ENCODE data around the gene GLRA2.
"Not testable (repeated sequence)": the region's sequence is repeated elsewhere in the genome, so short reads cannot be mapped to it uniquely, and the experiment has no call there.

GLRA2 gene

GRCh38 chrX:14594521-14594920, 65.2 kb downstream of the GLRA2 start:
- DNase-seq = no peak

- no peak for DNase-seq
Measured at GRCh38 chrX:14598330-14598729, 69.0 kb downstream of the GLRA2 start.

GRCh38 chrX:14607446-14607985, 78.2 kb downstream of the GLRA2 start:
- no peak for DNase-seq

GRCh38 chrX:14612450-14612849, 83.1 kb downstream of the GLRA2 start:
- not testable (repeated sequence) for DNase-seq

GRCh38 chrX:14616301-14616700, 87.0 kb downstream of the GLRA2 start:
- DNase-seq = no peak

GRCh38 chrX:14616836-14617235, 87.5 kb downstream of the GLRA2 start:
- DNase-seq = no peak

- DNase-seq = no peak
Measured at GRCh38 chrX:14618177-14618965, 89.0 kb downstream of the GLRA2 start.

GRCh38 chrX:14630733-14631132, 101.4 kb downstream of the GLRA2 start:
- no peak for DNase-seq

GRCh38 chrX:14641681-14642655, 112.6 kb downstream of the GLRA2 start:
- no peak for DNase-seq

- no peak for DNase-seq
Measured at GRCh38 chrX:14660970-14661369, 131.6 kb downstream of the GLRA2 start.

- DNase-seq = no peak
Measured at GRCh38 chrX:14670819-14671218, 141.5 kb downstream of the GLRA2 start.

GRCh38 chrX:14672611-14673172, 143.4 kb downstream of the GLRA2 start:
- no peak for DNase-seq

- no peak for DNase-seq
Measured at GRCh38 chrX:14673236-14673635, 143.9 kb downstream of the GLRA2 start.

- peak; percentile 2 for DNase-seq
Measured at GRCh38 chrX:14673764-14674163, 144.4 kb downstream of the GLRA2 start.

- no peak for DNase-seq
Measured at GRCh38 chrX:14675500-14675899, 146.2 kb downstream of the GLRA2 start.

- DNase-seq = no peak
Measured at GRCh38 chrX:14676431-14676830, 147.1 kb downstream of the GLRA2 start.

- DNase-seq = not testable (repeated sequence)
Measured at GRCh38 chrX:14688331-14688730, 159.0 kb downstream of the GLRA2 start.

- no peak for DNase-seq
Measured at GRCh38 chrX:14690553-14690952, 161.2 kb downstream of the GLRA2 start.

GRCh38 chrX:14694611-14695010, 165.3 kb downstream of the GLRA2 start:
- no peak for DNase-seq

GRCh38 chrX:14697451-14697850, 168.1 kb downstream of the GLRA2 start:
- peak; percentile 7 for DNase-seq

GRCh38 chrX:14698790-14699189, 169.5 kb downstream of the GLRA2 start:
- DNase-seq = no peak

- DNase-seq = no peak
Measured at GRCh38 chrX:14700982-14701381, 171.6 kb downstream of the GLRA2 start.

GRCh38 chrX:14702145-14702544, 172.8 kb downstream of the GLRA2 start:
- no peak for DNase-seq

All from DMS153 (cell line).